ENCODE measurements around the gene IFIT1B.

DNA sequence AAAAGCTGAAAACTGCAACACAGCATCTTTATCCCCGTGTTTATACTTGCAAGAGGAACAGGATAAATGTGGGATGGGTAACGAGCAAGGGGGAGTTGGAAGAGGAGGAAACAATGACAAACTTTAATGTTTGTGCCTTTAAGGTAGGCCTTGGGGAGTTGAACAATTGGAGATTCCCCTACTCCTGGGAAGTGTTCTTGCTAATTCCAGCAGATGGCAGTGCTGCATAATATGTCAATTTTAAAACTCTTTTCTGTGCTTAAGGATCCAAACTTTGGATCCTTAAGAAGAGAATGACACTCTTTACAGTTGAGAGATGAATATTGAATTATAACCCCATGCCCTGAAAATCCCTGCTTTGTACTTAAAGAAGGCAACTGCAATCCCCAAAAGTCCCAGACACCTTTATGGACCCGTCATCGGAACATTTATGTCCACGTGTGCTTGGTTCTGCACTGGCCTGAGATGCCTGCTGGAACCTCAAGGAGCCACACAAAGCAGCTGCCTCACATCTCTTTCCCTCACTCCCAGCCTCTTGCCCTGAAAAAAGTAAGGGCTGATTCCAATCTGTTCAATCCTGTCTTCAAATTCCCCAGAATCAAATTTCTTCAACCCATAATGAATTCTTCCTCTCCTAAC, 48.5 kb downstream of the IFIT1B start:
- TF ChIP-seq, protein P1, sequence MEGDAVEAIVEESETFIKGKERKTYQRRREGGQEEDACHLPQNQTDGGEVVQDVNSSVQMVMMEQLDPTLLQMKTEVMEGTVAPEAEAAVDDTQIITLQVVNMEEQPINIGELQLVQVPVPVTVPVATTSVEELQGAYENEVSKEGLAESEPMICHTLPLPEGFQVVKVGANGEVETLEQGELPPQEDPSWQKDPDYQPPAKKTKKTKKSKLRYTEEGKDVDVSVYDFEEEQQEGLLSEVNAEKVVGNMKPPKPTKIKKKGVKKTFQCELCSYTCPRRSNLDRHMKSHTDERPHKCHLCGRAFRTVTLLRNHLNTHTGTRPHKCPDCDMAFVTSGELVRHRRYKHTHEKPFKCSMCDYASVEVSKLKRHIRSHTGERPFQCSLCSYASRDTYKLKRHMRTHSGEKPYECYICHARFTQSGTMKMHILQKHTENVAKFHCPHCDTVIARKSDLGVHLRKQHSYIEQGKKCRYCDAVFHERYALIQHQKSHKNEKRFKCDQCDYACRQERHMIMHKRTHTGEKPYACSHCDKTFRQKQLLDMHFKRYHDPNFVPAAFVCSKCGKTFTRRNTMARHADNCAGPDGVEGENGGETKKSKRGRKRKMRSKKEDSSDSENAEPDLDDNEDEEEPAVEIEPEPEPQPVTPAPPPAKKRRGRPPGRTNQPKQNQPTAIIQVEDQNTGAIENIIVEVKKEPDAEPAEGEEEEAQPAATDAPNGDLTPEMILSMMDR (IDR thresholded peaks at IDR 0.05) = peak; percentile 55 to 83 (median 75)
- no peak for TF ChIP-seq POLR2A (IDR thresholded peaks at IDR 0.05)

Measured in vagina (tissue), 2 donors.